ENCODE data around the gene ARL5A.
"Not testable (repeated sequence)": the region's sequence is repeated elsewhere in the genome, so short reads cannot be mapped to it uniquely, and the experiment has no call there.

Gene ARL5A

DNA sequence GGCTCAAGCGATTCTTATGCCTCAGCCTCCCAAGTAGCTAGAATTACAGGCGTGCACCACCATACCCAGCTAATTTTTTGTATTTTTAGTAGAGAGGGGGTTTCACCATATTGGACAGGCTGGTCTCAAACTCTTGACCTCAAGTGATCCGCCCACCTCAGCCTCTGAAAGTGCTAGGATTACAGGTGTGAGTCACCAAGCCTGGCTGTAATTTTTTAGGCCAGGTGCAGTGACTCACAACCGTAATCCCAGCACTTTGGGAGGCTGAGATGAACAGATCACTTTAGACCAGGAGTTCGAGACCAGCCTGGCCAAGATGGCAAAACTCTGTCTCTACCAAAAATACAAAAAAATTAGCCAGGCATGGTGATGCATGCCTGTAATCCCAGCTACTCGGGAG is 33.8 kb downstream of the ARL5A start:
- not testable (repeated sequence) for DNase-seq

GRCh38 chr2:151793123-151793522 is 35.1 kb downstream of the ARL5A start:
- DNase-seq: no peak

DNA sequence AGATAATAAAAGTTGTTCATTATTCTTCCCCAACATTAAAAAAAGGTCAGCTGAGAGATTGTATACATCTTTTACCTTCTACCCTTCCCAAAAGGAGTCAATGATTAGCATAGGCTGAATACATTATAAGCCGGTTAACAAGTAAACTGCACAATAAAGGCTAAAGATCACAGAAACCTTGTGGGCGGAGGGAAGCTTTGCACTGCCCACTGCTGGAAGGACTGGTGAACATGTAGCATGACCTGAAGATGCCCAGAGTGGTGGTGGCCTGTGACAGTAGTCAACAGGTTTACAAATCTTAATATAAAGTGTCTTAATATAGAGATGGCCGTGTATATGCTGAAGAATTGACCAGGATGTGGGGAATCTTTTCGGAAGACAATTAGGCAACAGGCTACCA is 35.6 kb downstream of the ARL5A start:
- no peak for DNase-seq

GRCh38 chr2:151791545-151791944 is 36.7 kb downstream of the ARL5A start:
- DNase-seq: no peak

GRCh38 chr2:151790689-151791088 is 37.5 kb downstream of the ARL5A start:
- DNase-seq: no peak

DNA sequence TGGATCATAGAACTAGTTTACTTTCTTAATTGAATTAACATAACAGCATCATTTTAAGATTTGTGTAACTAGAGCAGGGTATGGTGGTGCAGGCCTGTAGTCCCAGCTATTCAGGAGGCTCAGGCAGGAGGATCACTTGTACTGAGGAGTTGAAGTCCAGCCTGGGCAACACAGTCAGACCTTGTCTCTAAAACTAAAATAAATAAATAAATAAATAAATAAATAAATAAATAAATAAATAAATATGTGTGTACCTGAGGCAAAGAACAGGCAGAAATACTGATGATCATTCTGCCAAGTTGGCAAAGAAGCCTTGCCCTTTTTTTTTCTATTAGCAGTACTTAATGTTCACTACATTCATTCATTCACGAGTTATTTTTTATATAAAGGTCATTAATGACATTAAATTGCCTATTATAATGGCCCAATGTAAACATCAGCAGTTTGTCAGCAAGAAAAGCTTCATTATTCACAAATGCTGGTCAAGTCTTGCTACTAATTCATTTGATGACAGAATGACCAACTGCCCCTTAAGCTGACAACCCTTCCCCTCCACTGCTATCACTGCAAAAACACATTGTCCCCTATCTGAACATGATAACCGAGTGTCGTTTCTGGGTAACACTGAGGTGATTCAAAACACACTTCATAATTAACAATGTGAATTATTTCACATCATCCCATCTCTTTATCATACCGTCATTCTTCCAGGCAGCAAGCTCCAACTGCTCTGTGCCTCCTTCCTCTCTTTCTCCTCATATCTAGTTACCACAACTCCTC is 39.0 kb downstream of the ARL5A start:
- no peak for DNase-seq

GRCh38 chr2:151786483-151786882 is 41.7 kb downstream of the ARL5A start:
- no peak for DNase-seq

GRCh38 chr2:151786077-151786476 is 42.1 kb downstream of the ARL5A start:
- DNase-seq: no peak

- DNase-seq: no peak
Measured at GRCh38 chr2:151783133-151783520, 45.1 kb downstream of the ARL5A start.

GRCh38 chr2:151782378-151783132 is 45.7 kb downstream of the ARL5A start:
- no peak for DNase-seq

GRCh38 chr2:151781642-151782041 is 46.6 kb downstream of the ARL5A start:
- no peak for DNase-seq

GRCh38 chr2:151780938-151781337 is 47.3 kb downstream of the ARL5A start:
- DNase-seq: no peak

DNA sequence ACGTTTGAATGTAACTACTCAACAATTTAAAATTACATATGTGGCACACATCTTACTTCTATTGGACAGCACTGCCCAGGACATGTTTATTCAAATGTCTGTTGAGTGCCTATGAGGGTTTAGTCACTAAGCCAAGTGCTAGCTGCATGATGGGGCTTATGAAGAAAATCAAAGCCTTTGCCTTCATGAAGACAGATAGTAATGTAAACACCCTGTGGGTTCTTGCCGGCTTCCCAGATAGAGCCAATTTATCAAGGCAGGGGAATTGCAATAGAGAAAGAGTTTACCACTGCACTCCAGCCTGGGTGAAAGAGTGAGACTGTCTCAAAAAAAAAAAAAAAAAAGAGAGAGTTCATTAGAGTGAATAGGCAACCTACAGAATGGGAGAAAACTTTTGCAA is 50.3 kb downstream of the ARL5A start:
- DNase-seq: no peak

GRCh38 chr2:151777487-151777886 is 50.7 kb downstream of the ARL5A start:
- DNase-seq: no peak

DNA sequence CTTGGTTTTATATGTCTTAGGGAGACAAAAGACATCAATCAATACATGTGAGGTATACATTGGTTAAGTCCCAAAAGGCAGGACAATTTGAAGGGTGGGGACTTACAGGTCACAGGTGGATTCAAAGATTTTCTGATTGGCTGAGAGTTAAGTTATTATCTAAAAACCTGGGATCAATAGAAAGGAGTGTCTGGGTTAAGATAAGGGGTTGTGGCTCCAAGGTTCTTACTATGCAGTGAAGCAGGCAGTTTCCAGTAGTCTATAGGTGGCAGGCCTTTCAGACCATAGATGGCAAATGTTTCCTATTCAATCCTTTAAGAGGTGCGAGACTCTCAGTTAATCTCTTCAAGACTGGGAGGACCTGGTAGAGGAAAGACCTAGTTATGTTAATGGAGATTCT is 51.9 kb downstream of the ARL5A start:
- no peak for DNase-seq

DNA sequence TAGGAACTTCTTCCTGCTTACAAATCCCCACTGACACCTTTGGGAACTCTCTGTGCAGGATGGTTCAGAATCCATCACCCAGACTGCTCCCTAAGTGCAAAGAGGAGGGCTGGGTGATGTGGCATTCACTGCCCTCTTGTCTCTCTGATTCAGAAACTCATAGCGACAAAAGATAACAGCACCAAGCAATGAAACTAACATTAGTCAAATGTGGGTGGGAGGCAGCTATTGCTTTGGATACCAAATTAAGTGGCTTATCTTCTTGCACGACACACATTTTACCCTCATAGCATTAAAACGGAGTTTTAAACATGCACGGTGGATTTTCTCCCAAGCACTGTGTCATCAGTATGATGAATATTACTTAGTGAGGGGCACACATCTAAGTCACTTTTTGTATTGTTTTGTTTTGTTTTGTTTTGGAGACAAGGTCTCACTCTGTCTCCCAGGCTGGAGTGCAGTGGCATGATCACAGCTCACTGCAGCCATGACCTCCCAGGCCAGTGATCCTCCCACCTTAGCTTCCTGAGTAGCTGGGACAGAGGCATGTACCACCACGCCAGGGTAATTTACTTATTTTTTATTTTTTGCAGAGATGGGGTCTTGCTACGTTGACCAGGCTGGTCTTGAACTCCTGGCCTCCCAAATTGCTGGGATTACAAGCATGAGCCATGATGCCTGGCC is 53.0 kb downstream of the ARL5A start:
- no peak for DNase-seq

- DNase-seq: no peak
Measured at GRCh38 chr2:151774506-151774905, 53.7 kb downstream of the ARL5A start.

- DNase-seq: no peak
Measured at GRCh38 chr2:151771599-151772358, 56.4 kb downstream of the ARL5A start.

DNA sequence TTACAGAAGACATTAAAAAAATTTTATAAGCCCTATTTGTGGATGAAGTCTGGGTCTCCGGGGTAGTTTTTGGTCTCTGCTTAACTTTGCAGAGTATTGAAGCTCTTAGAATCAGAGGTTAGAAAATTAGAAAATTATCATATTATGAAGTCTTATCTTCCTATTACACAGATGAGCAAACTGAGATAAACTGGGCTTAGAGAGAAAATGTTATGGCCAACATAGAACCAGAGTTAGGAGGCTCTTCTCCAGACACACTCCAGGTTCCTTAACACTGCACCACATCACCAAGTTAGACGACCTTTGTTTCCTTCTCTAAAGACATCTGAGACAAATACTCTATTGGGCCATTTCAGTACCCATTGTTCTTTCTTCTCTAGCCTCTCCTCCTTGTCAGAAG is 57.2 kb downstream of the ARL5A start:
- DNase-seq: no peak

- no peak for DNase-seq
Measured at GRCh38 chr2:151769606-151770005, 58.6 kb downstream of the ARL5A start.

DNA sequence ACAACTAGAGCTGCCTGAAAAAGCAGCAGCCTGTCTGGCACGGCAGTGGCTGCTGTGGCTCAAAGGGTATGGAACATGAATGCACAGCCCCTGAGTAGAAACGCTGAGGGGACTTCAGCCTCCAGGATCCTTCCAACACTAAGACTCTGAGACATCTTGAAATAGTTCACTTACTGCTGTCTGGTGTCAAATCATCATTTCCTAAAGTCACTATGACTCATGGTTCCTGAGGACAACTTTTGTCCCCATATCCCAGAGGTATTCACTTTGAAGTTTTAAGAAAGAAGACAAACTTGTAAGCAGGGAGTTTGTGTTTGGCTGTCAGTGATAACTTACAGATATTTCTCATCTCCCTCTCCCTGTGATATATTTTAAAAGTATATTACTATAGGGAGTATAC is 60.7 kb downstream of the ARL5A start:
- DNase-seq: no peak

- DNase-seq: no peak
Measured at GRCh38 chr2:151766437-151767153, 61.6 kb downstream of the ARL5A start.

Measured in stimulated activated CD4-positive, alpha-beta T cell treated with anti-CD3 and anti-CD28 coated beads, Interleukin-4, amount 100 ng/mL, for 4 hours (primary cell).